H1 (cell line): ENCODE results near the gene BPIFB2. TPM values are rescaled to one million over a fixed set of nuclear protein-coding genes. Genes with fewer than 3 reads are reported as not detected.

Source experiments
- CTCF ChIA-PET: fragments of 300-600 bp; sonication (Branson Sonifier 250); formaldehyde crosslinking; loops from one replicate; lab custom pipeline; 2021; ENCODE audit not compliant: partially characterized antibody; lab: Charles Lee
- POLR2A ChIA-PET: fragments of 300-600 bp; sonication (Branson Sonifier 250); formaldehyde crosslinking; loops from one replicate; lab custom pipeline; 2021; ENCODE audit warnings: inconsistent platforms; ENCODE audit not compliant: partially characterized antibody; lab: Charles Lee
- DNase-seq, 2 experiments: peaks; one replicate each; pipeline versions ENCODE4 v3.0.0 to v3.0.0-alpha.2; 2010 to 2022; ENCODE audit warnings: low spot score in 2 of 2, low read depth in 1 of 2, mixed read lengths in 1 of 2
- FAIRE-seq: peaks from 2 replicates; lab custom pipeline; 2011; peaks lifted over from hg19 to GRCh38; lab: Jason Lieb, UNC
- H2AFZ ChIP-seq: 2 replicates; pipeline ENCODE4 v1.8.1; 2012; ENCODE audit warnings: low read length, inconsistent platforms
- H2AK5ac ChIP-seq: 2 replicates; pipeline ENCODE4 v1.6.1; 2013; ENCODE audit warnings: low read depth, low read length
- H2BK120ac ChIP-seq: replicated peaks from 2 replicates; pipeline ENCODE3; 2013; ENCODE audit warnings: low read depth, low read length, inconsistent platforms
- H2BK12ac ChIP-seq: 2 replicates; pipeline ENCODE4 v1.6.1; 2013; ENCODE audit warnings: low read depth, low read length
- H2BK15ac ChIP-seq: 2 replicates; pipeline ENCODE4 v1.6.1; 2013; ENCODE audit warnings: low read length
- H2BK20ac ChIP-seq: 2 replicates; pipeline ENCODE4 v1.6.1; 2013; ENCODE audit warnings: low read length
- H2BK5ac ChIP-seq: 2 replicates; pipeline ENCODE4 v1.6.1; 2013; ENCODE audit warnings: low read depth, low read length
- H3K14ac ChIP-seq: 2 replicates; pipeline ENCODE4 v1.6.1; 2013; ENCODE audit warnings: inconsistent platforms; ENCODE audit not compliant: insufficient read length
- H3K18ac ChIP-seq: 2 replicates; pipeline ENCODE4 v1.6.1; 2013; ENCODE audit warnings: low read length; ENCODE audit errors: extremely low read depth
- H3K23ac ChIP-seq: 2 replicates; pipeline ENCODE4 v1.6.1; 2013; ENCODE audit warnings: inconsistent platforms; ENCODE audit not compliant: insufficient read length
- H3K23me2 ChIP-seq: 2 replicates; pipeline ENCODE4 v1.6.1; 2013; ENCODE audit warnings: low read depth, low read length
- H3K27ac ChIP-seq: 2 replicates; pipeline ENCODE4 v1.6.1; 2011; ENCODE audit warnings: low read depth, low read length, inconsistent platforms
- H3K27me3 ChIP-seq, 4 experiments: replicated peaks in 1 of 4; 1 replicate in 1 of 4; 2 replicates in 3 of 4; pipeline versions ENCODE4 v1.6.1 to v1.8.1; 2011 to 2013; ENCODE audit warnings: low read length in 3 of 4, mild to moderate bottlenecking in 3 of 4, inconsistent platforms in 2 of 4, mixed read lengths in 2 of 4, moderate library complexity in 1 of 4; ENCODE audit not compliant: control insufficient read depth in 3 of 4, insufficient read depth in 3 of 4; ENCODE audit errors: extremely low read depth in 1 of 4
- H3K36me3 ChIP-seq, 4 experiments: 2 replicates each; pipeline versions ENCODE4 v1.6.1 to v1.8.1; 2011 to 2013; ENCODE audit warnings: mild to moderate bottlenecking in 4 of 4, low read length in 3 of 4, moderate library complexity in 2 of 4, control low read depth in 1 of 4, inconsistent platforms in 1 of 4; ENCODE audit not compliant: insufficient read depth in 4 of 4, control insufficient read depth in 2 of 4
- H3K4ac ChIP-seq: replicated peaks from 2 replicates; pipeline ENCODE3; 2013; ENCODE audit warnings: low read length, low read depth, mixed read lengths, inconsistent platforms; ENCODE audit not compliant: insufficient read length
- H3K4me1 ChIP-seq, 4 experiments: replicated peaks in 1 of 4; 1 replicate in 1 of 4; 2 replicates in 3 of 4; pipeline versions ENCODE4 v1.6.1 to v1.8.1; 2011 to 2013; ENCODE audit warnings: low read length in 3 of 4, inconsistent platforms in 2 of 4, mixed read lengths in 1 of 4; ENCODE audit not compliant: insufficient read depth in 4 of 4, control insufficient read depth in 3 of 4
- H3K4me2 ChIP-seq, 2 experiments: 2 replicates each; pipeline versions ENCODE4 v1.6.1 to v1.8.1; 2011 to 2013; ENCODE audit warnings: low read depth in 2 of 2, low read length in 2 of 2, control low read depth in 1 of 2, inconsistent platforms in 1 of 2, mild to moderate bottlenecking in 1 of 2; ENCODE audit not compliant: insufficient read depth in 1 of 2
- H3K4me3 ChIP-seq, 4 experiments: fragments of 200-600, 300-600 bp in 1 of 4; sonication (generic), shearing (Covaris generic), sonication (Bioruptor Twin) in 1 of 4; 2 replicates each; pipeline versions ENCODE4 v1.5.1 to v1.8.1; 2011 to 2016; ENCODE audit warnings: low read length in 4 of 4, low read depth in 3 of 4, control low read depth in 2 of 4, inconsistent platforms in 2 of 4, mild to moderate bottlenecking in 2 of 4, mixed read lengths in 1 of 4, moderate library complexity in 1 of 4; ENCODE audit not compliant: insufficient read depth in 2 of 4; ENCODE audit errors: extremely low read depth in 1 of 4
- H3K56ac ChIP-seq: replicated peaks from 2 replicates; pipeline ENCODE3; 2013; ENCODE audit warnings: low read depth, mild to moderate bottlenecking, mixed read lengths, low read length, inconsistent platforms; ENCODE audit not compliant: insufficient read length
- H3K79me1 ChIP-seq: 2 replicates; pipeline ENCODE4 v1.6.1; 2013; ENCODE audit warnings: low read depth, low read length, control low read depth
- H3K79me2 ChIP-seq, 2 experiments: 2 replicates each; pipeline versions ENCODE4 v1.6.1 to v1.8.1; 2012 to 2013; ENCODE audit warnings: low read length in 2 of 2, mild to moderate bottlenecking in 2 of 2, inconsistent platforms in 1 of 2; ENCODE audit not compliant: insufficient read depth in 2 of 2, control insufficient read depth in 1 of 2
- H3K9ac ChIP-seq, 4 experiments: replicated peaks in 1 of 4; 1 replicate in 1 of 4; 2 replicates in 3 of 4; pipeline versions ENCODE4 v1.6.1 to v1.8.1; 2011 to 2013; ENCODE audit warnings: low read depth in 3 of 4, low read length in 3 of 4, control low read depth in 2 of 4, mild to moderate bottlenecking in 2 of 4, moderate library complexity in 2 of 4, inconsistent platforms in 1 of 4; ENCODE audit errors: extremely low read depth in 1 of 4
- H3K9me3 ChIP-seq, 2 experiments: 2 replicates each; pipeline versions ENCODE4 v1.6.1 to v1.8.1; 2012 to 2013; ENCODE audit warnings: mild to moderate bottlenecking in 2 of 2, moderate library complexity in 2 of 2, control low read depth in 1 of 2, inconsistent platforms in 1 of 2, low read depth in 1 of 2, low read length in 1 of 2, mixed read lengths in 1 of 2; ENCODE audit not compliant: insufficient read depth in 2 of 2
- H4K20me1 ChIP-seq, 2 experiments: replicated peaks in 1 of 2; 2 replicates each; pipeline versions ENCODE3 to v1.8.1; 2011 to 2013; ENCODE audit warnings: inconsistent platforms in 2 of 2, low read length in 2 of 2, mild to moderate bottlenecking in 1 of 2; ENCODE audit not compliant: insufficient read depth in 2 of 2, control insufficient read depth in 1 of 2
- H4K5ac ChIP-seq: 2 replicates; pipeline ENCODE4 v1.6.1; 2013; ENCODE audit warnings: low read length, low read depth, mixed read lengths, inconsistent platforms; ENCODE audit not compliant: insufficient read length
- H4K8ac ChIP-seq: 2 replicates; pipeline ENCODE4 v1.8.0; 2013; ENCODE audit warnings: mild to moderate bottlenecking, moderate library complexity, low read length, inconsistent platforms; ENCODE audit not compliant: insufficient read depth; ENCODE audit errors: extremely low read depth
- H4K91ac ChIP-seq: replicated peaks from 2 replicates; pipeline ENCODE3; 2013; ENCODE audit warnings: low read length, mixed read lengths, inconsistent platforms; ENCODE audit not compliant: insufficient read length
- EZH2 ChIP-seq: fragments of 200-600 bp; sonication (generic); IDR thresholded peaks from 2 replicates; pipeline ENCODE4 v1.7.1; 2012; ENCODE audit warnings: low read depth, mild to moderate bottlenecking, moderate library complexity, low read length, inconsistent platforms; ENCODE audit not compliant: severe bottlenecking
- SIN3A ChIP-seq, 2 experiments: IDR thresholded peaks in 1 of 2; conservative IDR thresholded peaks in 1 of 2; 2 replicates each; pipeline ENCODE4 v1.6.1; 2011 to 2012; ENCODE audit warnings: low read length in 2 of 2, improper control_type of control experiment in 1 of 2, low read depth in 1 of 2, mild to moderate bottlenecking in 1 of 2
- WGBS, 2 experiments: shearing (Covaris generic) in 1 of 2; methylation state at CpG; one replicate each; pipeline versions ENCODE4 v1.1.6 to v1.1.7; 2013 to 2015; ENCODE audit warnings: low lambda C conversion rate in 2 of 2, mixed read lengths in 2 of 2, inconsistent platforms in 1 of 2, low coverage in 1 of 2, missing lambda C conversion rate in 1 of 2; ENCODE audit not compliant: insufficient replicate concordance in 2 of 2, insufficient coverage in 1 of 2, insufficient read length in 1 of 2; ENCODE audit errors: extremely low coverage in 1 of 2, missing lambda C conversion rate in 1 of 2; 5-methylcytosine and 5-hydroxymethylcytosine counted together
- polyA plus RNA-seq, 7 experiments: library from polyadenylated mRNA; depleted of rRNA in 3 of 7; stranded (reverse) in 5 of 7; unstranded in 2 of 7; fragments of >200 nt in 5 of 7; fragments of 200-250 nt in 2 of 7; gene quantifications; 1 replicate in 5 of 7; 2 replicates in 1 of 7; 4 replicates in 1 of 7; pipeline versions ENCODE4 v1.2.1 to v1.2.3, GENCODE V29; 2011 to 2013; ENCODE audit warnings: missing spikeins in 2 of 7, mixed read lengths in 2 of 7
- total RNA-seq: library from RNA; stranded (reverse); fragmentation: NEBNext Ultra II Directional; extraction: Animal tissue kit (Norgen Biotek cat#: 25700); gene quantifications from 2 replicates; pipeline ENCODE4 v1.2.1, GENCODE V29; 2021
- TF ChIP-seq, protein P1 (sequence below), 3 experiments: IDR thresholded peaks; 1 replicate in 2 of 3; 2 replicates in 1 of 3; pipeline versions ENCODE4 v1.5.1 to v1.6.1; 2011; ENCODE audit warnings: low read length in 3 of 3, mild to moderate bottlenecking in 3 of 3, inconsistent platforms in 2 of 3, low read depth in 1 of 3, moderate library complexity in 1 of 3; ENCODE audit not compliant: insufficient read depth in 1 of 3; ENCODE audit errors: control extremely low read depth in 1 of 3

Gene BPIFB2
- total and polyA plus RNA-seq, 2 of the 8 experiments (the other 6 are each of a cell fraction or from before 2014, with no cell fraction given): not detected

DNA sequence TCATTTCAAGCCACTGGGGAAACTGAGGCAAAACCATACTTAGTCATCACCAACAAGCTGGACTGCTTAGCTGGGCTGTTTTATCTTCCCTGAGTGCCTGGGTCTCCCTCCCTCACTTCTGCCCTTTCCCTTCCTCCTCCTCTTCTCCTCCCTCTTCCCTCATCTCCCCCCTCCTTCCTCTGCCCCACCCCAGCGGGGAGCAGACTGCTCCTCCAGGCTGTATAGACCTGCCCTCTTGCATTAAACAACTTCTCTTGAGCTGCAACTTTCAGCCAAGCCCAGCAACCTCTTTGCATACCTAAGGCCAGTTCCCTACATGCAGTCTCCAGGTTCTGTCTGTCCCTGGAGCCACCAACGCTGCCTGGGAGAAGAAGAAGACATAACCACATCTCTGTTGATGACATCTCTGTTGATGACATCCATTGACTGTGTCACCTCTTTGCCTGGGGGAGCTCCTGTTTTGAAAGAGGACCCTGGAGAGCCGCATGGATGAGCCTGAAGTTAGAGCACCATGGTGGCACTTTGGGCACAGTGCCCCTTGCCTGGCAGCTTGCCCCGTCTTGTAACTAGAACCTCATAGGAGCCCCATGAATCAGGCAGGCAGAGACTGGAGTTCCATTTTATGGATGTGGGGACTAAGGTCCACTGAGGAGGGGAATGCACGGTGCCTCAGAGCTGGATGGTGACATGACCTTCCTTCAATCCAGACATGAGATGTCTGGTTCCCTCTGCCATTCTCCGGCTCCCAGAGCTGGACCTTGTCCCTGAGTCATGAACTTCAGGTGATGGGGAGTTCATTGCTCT is 16.1 kb downstream of the BPIFB2 start:
- 71% methylated on average over 6 of the region's 6 CpGs; no CpG with 5 or more reads in 1 of the 2 experiments for WGBS, 2 experiments

More for the DNA sequence above, 16.1 kb downstream of the BPIFB2 start:
- Histone ChIP-seq H3K79me1 (no peaks in the 10 kb centered on the region), H4K5ac (no peak overlapping the region), H3K18ac (no peak overlapping the region), H3K56ac (no peak overlapping the region), H2BK15ac (no peak overlapping the region), H2BK12ac (no peak overlapping the region), H2AK5ac (no peak overlapping the region), H4K91ac (no peak overlapping the region), H4K20me1 (peaks cover 0 to 3% of the 10 kb centered on the region in 2 experiments), H3K79me2 (no peaks in the 10 kb centered on the region), H3K4ac (no peak overlapping the region), H2AFZ (no peak overlapping the region), H3K9ac (no peak overlapping the region), H3K4me1 (no peaks in the 10 kb centered on the region), H3K14ac (no peak overlapping the region), H3K23ac (no peak overlapping the region), H3K27ac (no peak overlapping the region), H3K4me3 (no peak overlapping the region), H3K9me3 (no peaks in the 10 kb centered on the region), H4K8ac (no peak overlapping the region), H3K36me3 (no peaks in the 10 kb centered on the region), H3K23me2 (peaks cover 8% of the 10 kb centered on the region; the same call in 1 of the 2 replicates), H2BK5ac (no peak overlapping the region), H2BK120ac (no peak overlapping the region), H2BK20ac (no peak overlapping the region), H3K27me3 (no peaks in the 10 kb centered on the region), H3K4me2 (no peak overlapping the region)
- CTCF ChIA-PET: interaction anchor here (0.6 to 11.8 kb wide), 3 partner anchors 18 to 34 kb away, joined by 3 to 86 read pairs (median 4); partner anchors contain the start of genes BPIFB2 and SUN5
- no peak for TF ChIP-seq SIN3A (conservative IDR thresholded peaks at IDR 0.05 in 1 of 2, IDR thresholded peaks at IDR 0.05 in 1 of 2; ENCODE audit: low read depth in 1 of 2, low read length in 2 of 2)
- TF ChIP-seq EZH2: no peak
- TF ChIP-seq, protein P1, sequence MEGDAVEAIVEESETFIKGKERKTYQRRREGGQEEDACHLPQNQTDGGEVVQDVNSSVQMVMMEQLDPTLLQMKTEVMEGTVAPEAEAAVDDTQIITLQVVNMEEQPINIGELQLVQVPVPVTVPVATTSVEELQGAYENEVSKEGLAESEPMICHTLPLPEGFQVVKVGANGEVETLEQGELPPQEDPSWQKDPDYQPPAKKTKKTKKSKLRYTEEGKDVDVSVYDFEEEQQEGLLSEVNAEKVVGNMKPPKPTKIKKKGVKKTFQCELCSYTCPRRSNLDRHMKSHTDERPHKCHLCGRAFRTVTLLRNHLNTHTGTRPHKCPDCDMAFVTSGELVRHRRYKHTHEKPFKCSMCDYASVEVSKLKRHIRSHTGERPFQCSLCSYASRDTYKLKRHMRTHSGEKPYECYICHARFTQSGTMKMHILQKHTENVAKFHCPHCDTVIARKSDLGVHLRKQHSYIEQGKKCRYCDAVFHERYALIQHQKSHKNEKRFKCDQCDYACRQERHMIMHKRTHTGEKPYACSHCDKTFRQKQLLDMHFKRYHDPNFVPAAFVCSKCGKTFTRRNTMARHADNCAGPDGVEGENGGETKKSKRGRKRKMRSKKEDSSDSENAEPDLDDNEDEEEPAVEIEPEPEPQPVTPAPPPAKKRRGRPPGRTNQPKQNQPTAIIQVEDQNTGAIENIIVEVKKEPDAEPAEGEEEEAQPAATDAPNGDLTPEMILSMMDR (IDR thresholded peaks at IDR 0.05; ENCODE audit: control extremely low read depth in 1 of 3, insufficient read depth in 1 of 3, low read depth in 1 of 3, low read length in 3 of 3): no peak
- no peak for DNase-seq
- POLR2A ChIA-PET: no interaction called here
- FAIRE-seq: no peak
